Panc1 (cell line): Measurements from ENCODE around the gene CCT7. TPM values are rescaled to one million over a fixed set of nuclear protein-coding genes. Genes with fewer than 3 reads are reported as not detected.
A peak's percentile ranks its signal among the peaks of the same experiment; 100 is the strongest.

ENCODE experiments used
- ATAC-seq: fragments of 200-7000 bp; cut with Tn5 transposase; 2 replicates; pipeline ENCODE4 v1.9.1; 2020; ENCODE audit warnings: mild to moderate bottlenecking, moderate library complexity
- BruUV-seq: library from RNA; stranded (reverse); fragments of 400-500 nt; replicated peaks from 2 replicates; lab custom pipeline; 2021; lab: Mats Ljungman, UMichigan
- CTCF ChIA-PET: fragments of 300-600 bp; sonication (Branson Sonifier 250); formaldehyde crosslinking; loops from one replicate; lab custom pipeline; 2022; ENCODE audit warnings: antibody characterized with exemption; lab: Charles Lee
- POLR2A ChIA-PET: fragments of 300-600 bp; sonication (Branson Sonifier 250); formaldehyde crosslinking; loops from one replicate; lab custom pipeline; 2022; ENCODE audit warnings: antibody characterized with exemption; lab: Charles Lee
- DNase-seq: peaks from one replicate; pipeline ENCODE4 v3.0.0-alpha.2; 2010; ENCODE audit warnings: low read depth, low spot score
- H3K27ac ChIP-seq: 2 replicates; pipeline ENCODE4 v1.5.1; 2011; ENCODE audit warnings: mild to moderate bottlenecking, low read length, inconsistent platforms
- H3K27me3 ChIP-seq: fragments of 200-500 bp; sonication (Bioruptor generic); 2 replicates; pipeline ENCODE4 v1.6.0; 2014; ENCODE audit warnings: low read length, inconsistent platforms; ENCODE audit not compliant: control insufficient read depth, insufficient read depth
- H3K36me3 ChIP-seq: fragments of 200-500 bp; sonication (Bioruptor generic); 2 replicates; pipeline ENCODE4 v1.5.1; 2014; ENCODE audit warnings: inconsistent platforms, mild to moderate bottlenecking, low read length, moderate library complexity; ENCODE audit not compliant: control insufficient read depth, insufficient read depth
- H3K4me1 ChIP-seq: 2 replicates; pipeline ENCODE4 v1.5.1; 2011; ENCODE audit warnings: inconsistent platforms, mild to moderate bottlenecking, low read length, moderate library complexity; ENCODE audit not compliant: control insufficient read depth, insufficient read depth
- H3K4me3 ChIP-seq, 2 experiments: 2 replicates each; pipeline ENCODE4 v1.5.1; 2011 to 2012; ENCODE audit warnings: low read depth in 2 of 2, low read length in 2 of 2, mild to moderate bottlenecking in 2 of 2, inconsistent platforms in 1 of 2, moderate library complexity in 1 of 2
- H3K9me3 ChIP-seq: fragments of 200-500 bp; sonication (Bioruptor generic); 2 replicates; pipeline ENCODE4 v1.5.1; 2014; ENCODE audit warnings: low read depth, mild to moderate bottlenecking, inconsistent platforms, low read length, moderate library complexity; ENCODE audit not compliant: control insufficient read depth, insufficient read depth
- POLR2AphosphoS5 ChIP-seq: IDR thresholded peaks from 2 replicates; pipeline ENCODE4 v1.6.1; 2012; ENCODE audit warnings: mild to moderate bottlenecking, low read depth, low read length, moderate library complexity
- REST ChIP-seq, 2 experiments: IDR thresholded peaks; 2 replicates each; pipeline ENCODE4 v1.6.1; 2011 to 2012; ENCODE audit warnings: low read depth in 2 of 2, control low read depth in 1 of 2, low read length in 1 of 2, mild to moderate bottlenecking in 1 of 2, moderate library complexity in 1 of 2; ENCODE audit not compliant: insufficient read depth in 1 of 2
- SIN3A ChIP-seq: IDR thresholded peaks from 2 replicates; pipeline ENCODE4 v1.6.1; 2012; ENCODE audit warnings: low read depth, mild to moderate bottlenecking, low read length, moderate library complexity, borderline replicate concordance; ENCODE audit not compliant: insufficient read depth
- TCF7L2 ChIP-seq: IDR thresholded peaks from 2 replicates; pipeline ENCODE4 v1.6.1; 2011; ENCODE audit warnings: mild to moderate bottlenecking, low read depth, low read length, inconsistent platforms
- in situ Hi-C: cut with HindIII; loops from 2 replicates; pipeline ENCODE4 v1.10.0; 2016; ENCODE audit warnings: low sequenced_read_pairs, low pct_unique_long_range_greater_than_20kb
- intact Hi-C: fragments of 100-400 bp; cut with micrococcal nuclease; formaldehyde crosslinking; loops from one replicate; pipeline ENCODE4 v1.10.0; 2022; ENCODE audit not compliant: unreplicated experiment
- total RNA-seq: library from RNA; stranded (reverse); gene quantifications from one replicate; pipeline ENCODE4 v1.2.1, GENCODE V29; 2021; ENCODE audit not compliant: unreplicated experiment
- TF ChIP-seq, protein P1 (sequence below): fragments of 450-650 bp; IDR thresholded peaks from 2 replicates; pipeline ENCODE4 v1.5.1; 2017; ENCODE audit warnings: mild to moderate bottlenecking

Gene CCT7
- total RNA-seq, 1 experiment from 2014 or later = 426 TPM

- Histone ChIP-seq H3K27me3 (no peaks in the 10 kb centered on the region), H3K36me3 (peaks cover 9% of the 10 kb centered on the region), H3K9me3 (no peaks in the 10 kb centered on the region), H3K4me1 (no peaks in the 10 kb centered on the region), H3K4me3 (no peak overlapping the region), H3K27ac (no peak overlapping the region)
- ATAC-seq (0 out of 2 replicates have a peak, but pooled peaks have one; percentile 3), DNase-seq (no peak)
- no peak for TF ChIP-seq REST (IDR thresholded peaks at IDR 0.05; ENCODE audit: insufficient read depth in 1 of 2, low read depth in 2 of 2, low read length in 1 of 2)
- TF ChIP-seq SIN3A = no peak
- no peak for TF ChIP-seq POLR2AphosphoS5
- TF ChIP-seq, protein P1, sequence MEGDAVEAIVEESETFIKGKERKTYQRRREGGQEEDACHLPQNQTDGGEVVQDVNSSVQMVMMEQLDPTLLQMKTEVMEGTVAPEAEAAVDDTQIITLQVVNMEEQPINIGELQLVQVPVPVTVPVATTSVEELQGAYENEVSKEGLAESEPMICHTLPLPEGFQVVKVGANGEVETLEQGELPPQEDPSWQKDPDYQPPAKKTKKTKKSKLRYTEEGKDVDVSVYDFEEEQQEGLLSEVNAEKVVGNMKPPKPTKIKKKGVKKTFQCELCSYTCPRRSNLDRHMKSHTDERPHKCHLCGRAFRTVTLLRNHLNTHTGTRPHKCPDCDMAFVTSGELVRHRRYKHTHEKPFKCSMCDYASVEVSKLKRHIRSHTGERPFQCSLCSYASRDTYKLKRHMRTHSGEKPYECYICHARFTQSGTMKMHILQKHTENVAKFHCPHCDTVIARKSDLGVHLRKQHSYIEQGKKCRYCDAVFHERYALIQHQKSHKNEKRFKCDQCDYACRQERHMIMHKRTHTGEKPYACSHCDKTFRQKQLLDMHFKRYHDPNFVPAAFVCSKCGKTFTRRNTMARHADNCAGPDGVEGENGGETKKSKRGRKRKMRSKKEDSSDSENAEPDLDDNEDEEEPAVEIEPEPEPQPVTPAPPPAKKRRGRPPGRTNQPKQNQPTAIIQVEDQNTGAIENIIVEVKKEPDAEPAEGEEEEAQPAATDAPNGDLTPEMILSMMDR = no peak
- no peak for TF ChIP-seq TCF7L2
- no TSS peak for BruUV-seq
- intact Hi-C loops (no loop called here), in situ Hi-C loops (no loop called here)
- POLR2A ChIA-PET = interaction anchor here (0.6 to 1.2 kb wide), 2 partner anchors 22 to 71 kb away, joined by 4 to 10 read pairs; partner anchors contain the start of gene PRADC1
- CTCF ChIA-PET = no interaction called here
These were observed 20.4 kb downstream of the CCT7 start for GRCh38 chr2:73254343-73255006.

GRCh38 chr2:73255007-73255644, 21.0 kb downstream of the CCT7 start:
- DNase-seq (no peak), ATAC-seq (peak; percentile 13; the same call in 1 of the 2 replicates)
- Histone ChIP-seq H3K4me3 (no peak overlapping the region), H3K9me3 (no peaks in the 10 kb centered on the region), H3K27ac (no peak overlapping the region), H3K4me1 (no peaks in the 10 kb centered on the region), H3K36me3 (peaks cover 7% of the 10 kb centered on the region), H3K27me3 (no peaks in the 10 kb centered on the region)
- BruUV-seq = no TSS peak
- intact Hi-C loops (no loop called here), in situ Hi-C loops (no loop called here)
- no peak for TF ChIP-seq SIN3A
- TF ChIP-seq TCF7L2 = no peak
- TF ChIP-seq REST (IDR thresholded peaks at IDR 0.05; ENCODE audit: insufficient read depth in 1 of 2, low read depth in 2 of 2, low read length in 1 of 2) = no peak
- peak; percentile 41; the same call in 1 of the 2 replicates for TF ChIP-seq POLR2AphosphoS5
- TF ChIP-seq, protein P1 = no peak
- ChIA-PET POLR2A (interaction anchor here (1.2 kb wide), 1 partner anchor 22 kb away, joined by 4 read pairs; the partner anchor contains the start of gene PRADC1), CTCF (no interaction called here)
